Esophagus squamous epithelium (tissue), 4 donors: ENCODE results near the gene GIGYF2.

Experiments
- POLR2A ChIP-seq, 4 donors: fragments of 450-650 bp; IDR thresholded peaks; one replicate each; pipeline ENCODE4 v1.6.1; 2017; ENCODE audit warnings: antibody characterized with exemption in 4 of 4, mild to moderate bottlenecking in 4 of 4, moderate library complexity in 3 of 4
- TF ChIP-seq, protein P1 (sequence below), 6 experiments: fragments of 450-650 bp in 4 of 6; fragments of 200-600 bp in 2 of 6; sonication (generic) in 2 of 6; IDR thresholded peaks; one replicate each; pipeline ENCODE4 v1.5.1; 2016 to 2019; ENCODE audit warnings: antibody characterized with exemption in 6 of 6, mild to moderate bottlenecking in 4 of 6, moderate library complexity in 4 of 6

GRCh38 chr2:232771870-232772269 is 74.7 kb downstream of the GIGYF2 start:
- TF ChIP-seq, protein P1, sequence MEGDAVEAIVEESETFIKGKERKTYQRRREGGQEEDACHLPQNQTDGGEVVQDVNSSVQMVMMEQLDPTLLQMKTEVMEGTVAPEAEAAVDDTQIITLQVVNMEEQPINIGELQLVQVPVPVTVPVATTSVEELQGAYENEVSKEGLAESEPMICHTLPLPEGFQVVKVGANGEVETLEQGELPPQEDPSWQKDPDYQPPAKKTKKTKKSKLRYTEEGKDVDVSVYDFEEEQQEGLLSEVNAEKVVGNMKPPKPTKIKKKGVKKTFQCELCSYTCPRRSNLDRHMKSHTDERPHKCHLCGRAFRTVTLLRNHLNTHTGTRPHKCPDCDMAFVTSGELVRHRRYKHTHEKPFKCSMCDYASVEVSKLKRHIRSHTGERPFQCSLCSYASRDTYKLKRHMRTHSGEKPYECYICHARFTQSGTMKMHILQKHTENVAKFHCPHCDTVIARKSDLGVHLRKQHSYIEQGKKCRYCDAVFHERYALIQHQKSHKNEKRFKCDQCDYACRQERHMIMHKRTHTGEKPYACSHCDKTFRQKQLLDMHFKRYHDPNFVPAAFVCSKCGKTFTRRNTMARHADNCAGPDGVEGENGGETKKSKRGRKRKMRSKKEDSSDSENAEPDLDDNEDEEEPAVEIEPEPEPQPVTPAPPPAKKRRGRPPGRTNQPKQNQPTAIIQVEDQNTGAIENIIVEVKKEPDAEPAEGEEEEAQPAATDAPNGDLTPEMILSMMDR (IDR thresholded peaks at IDR 0.05) = no peak
- no peak for TF ChIP-seq POLR2A (IDR thresholded peaks at IDR 0.05)
